GM19395 (cell line): ENCODE data around the gene SCGB3A2.
"Not testable (repeated sequence)": the region's sequence is repeated elsewhere in the genome, so short reads cannot be mapped to it uniquely, and the experiment has no call there.

Source experiments
- ATAC-seq: cut with Tn5 transposase; IDR thresholded peaks from one replicate; pipeline ENCODE4 v1.9.1; 2021; ENCODE audit warnings: mild to moderate bottlenecking, moderate library complexity; ENCODE audit not compliant: unreplicated experiment

The SCGB3A2 gene

DNA sequence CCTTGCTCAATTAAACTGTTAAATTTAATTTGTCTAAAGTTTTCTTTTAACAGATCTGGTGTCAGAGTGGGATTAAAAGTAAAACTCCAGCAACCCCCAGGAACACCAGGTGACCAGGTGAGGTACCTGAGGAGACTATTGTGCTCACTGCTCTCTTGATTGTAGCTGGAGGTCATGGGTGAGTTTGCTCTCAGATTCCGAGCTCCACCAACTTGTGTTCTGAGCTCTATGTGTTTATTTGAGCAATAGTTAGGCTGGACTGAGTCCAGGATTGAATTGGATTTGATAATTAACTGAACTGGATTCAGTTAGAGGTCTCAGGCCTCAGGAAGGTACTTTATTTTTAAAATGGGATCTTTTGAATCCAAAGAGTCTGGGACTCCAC lies 17.9 kb upstream of the SCGB3A2 start:
- no peak for ATAC-seq

DNA sequence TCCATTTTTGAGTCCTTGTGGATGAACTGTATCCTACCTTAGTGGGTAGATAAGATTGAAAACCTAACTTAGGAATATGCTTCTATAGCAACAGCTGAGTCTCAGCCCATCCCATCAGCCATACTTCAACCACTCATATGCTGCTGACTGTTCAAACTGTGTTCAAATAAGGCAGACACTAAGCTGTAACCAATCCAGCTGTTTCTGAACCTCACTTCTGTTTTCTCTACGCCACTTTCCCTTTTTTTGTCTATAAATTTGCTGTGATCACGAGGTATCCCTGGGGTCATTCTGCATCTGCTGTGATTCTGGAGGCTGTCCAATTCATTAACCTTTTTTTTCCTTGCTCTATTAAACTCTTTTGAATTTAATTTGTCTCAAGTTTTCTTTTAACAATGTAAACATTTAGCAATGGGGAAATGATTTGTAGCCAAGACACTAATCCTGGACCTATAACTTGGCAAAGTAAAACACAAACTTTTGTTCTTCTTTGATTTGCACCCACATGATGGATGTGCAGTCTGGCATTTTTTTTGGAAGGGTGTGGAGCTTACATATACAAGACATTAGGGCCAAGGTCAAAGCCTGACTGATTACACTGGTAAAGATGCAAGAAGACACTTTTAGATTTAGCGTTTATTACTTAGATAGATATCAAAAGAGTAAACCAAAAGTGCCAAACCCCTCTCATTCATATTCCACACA lies 14.9 kb upstream of the SCGB3A2 start:
- ATAC-seq, result no peak

DNA sequence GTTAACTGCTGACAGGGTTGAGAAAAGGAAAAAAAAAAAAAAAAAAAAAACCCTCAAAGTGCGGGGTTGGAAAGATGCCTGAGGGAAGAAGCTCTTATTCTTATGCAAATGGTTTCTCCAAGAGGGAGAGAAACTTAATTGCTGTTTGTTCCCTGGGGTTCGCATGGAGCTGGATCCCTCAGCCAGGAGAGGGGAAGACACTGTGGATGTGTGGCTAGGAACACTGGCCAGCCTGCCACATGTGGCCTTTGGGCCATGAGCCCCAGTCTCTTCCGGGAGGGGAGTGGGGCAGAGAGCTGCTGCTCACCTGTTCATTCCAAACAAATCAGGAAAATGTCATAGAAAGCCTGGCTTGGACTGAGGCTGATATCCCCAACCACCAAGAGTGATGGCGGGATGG lies 9.4 kb upstream of the SCGB3A2 start:
- ATAC-seq, result no peak

DNA sequence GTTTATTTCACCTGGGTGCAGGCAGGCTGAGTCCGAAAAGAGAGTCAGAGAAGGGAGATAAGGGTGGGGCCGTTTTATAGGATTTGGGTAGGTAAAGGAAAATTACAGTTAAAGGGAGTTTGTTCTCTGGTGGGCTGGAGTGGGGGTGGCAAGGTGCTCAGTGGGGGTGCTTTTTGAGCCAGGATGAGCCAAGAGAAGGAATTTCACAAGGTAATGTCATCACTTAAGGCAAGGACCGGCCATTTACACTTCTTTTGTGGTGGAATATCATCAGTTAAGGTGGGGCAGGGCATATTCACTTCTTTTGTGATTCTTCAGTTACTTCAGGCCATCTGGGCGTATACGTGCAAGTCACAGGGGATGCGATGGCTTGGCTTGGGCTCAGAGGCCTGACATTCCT lies 8.6 kb upstream of the SCGB3A2 start:
- ATAC-seq, result not testable (repeated sequence)

DNA sequence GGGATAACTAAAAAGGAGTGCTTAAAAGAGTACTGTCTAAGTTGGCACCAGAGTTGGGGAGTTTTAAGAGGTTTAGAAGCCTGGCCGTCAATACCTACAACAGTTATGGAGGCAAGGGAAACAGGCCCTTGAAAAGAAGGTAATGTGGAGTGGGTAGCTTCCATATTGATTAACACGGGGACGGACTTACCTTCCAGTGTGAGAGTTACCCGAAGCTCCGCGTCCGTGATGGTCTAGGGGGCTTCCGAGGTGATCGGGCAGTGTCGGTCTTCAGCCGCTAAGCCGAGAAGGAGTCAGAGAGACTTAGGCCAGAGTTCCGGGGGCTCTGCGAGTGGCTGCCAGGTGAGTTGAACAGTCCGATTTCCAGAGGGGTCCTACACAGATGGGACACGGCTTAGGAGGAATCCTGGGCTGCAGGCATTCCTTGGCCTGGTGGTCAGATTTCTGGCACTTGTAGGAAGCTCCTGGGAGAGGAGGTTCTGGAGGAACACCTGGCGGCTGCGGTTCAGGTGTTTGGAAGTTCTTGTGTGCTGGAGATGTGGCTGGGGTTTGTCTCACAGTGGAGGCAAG lies 6.4 kb upstream of the SCGB3A2 start:
- not testable (repeated sequence) for ATAC-seq

DNA sequence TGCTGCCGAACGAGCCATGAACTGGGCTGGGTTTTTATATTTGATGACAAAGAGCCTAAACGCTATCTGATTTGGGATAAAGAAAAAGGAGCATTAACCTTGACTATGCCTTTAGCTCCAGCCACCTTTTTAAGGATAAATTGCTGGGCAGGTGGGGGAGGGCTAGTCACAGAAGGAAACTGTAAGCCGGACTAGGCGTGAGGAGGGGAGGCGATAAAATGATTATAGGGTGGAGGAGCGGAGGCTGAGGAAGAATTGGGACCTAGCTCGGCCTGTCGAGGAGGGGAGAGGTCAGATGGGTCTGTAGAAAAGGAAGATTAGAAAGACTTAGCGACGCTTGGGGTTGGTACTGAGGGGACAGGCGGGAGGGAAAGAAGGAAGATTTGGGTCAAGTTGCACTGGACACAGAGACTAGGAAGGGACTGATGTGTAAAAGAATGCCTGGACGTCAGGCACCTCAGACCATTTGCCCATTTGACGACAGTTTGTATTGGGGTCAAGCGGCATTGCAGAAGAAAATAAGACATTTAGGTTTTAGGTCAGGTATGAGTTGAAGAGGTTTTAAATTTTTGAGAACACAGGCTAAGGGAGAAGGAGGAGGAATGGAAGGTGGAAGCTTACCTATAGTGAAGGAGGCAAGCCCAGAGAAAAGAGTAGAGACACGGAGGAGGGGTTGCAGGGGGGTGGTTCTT lies 5.6 kb upstream of the SCGB3A2 start:
- not testable (repeated sequence) for ATAC-seq

DNA sequence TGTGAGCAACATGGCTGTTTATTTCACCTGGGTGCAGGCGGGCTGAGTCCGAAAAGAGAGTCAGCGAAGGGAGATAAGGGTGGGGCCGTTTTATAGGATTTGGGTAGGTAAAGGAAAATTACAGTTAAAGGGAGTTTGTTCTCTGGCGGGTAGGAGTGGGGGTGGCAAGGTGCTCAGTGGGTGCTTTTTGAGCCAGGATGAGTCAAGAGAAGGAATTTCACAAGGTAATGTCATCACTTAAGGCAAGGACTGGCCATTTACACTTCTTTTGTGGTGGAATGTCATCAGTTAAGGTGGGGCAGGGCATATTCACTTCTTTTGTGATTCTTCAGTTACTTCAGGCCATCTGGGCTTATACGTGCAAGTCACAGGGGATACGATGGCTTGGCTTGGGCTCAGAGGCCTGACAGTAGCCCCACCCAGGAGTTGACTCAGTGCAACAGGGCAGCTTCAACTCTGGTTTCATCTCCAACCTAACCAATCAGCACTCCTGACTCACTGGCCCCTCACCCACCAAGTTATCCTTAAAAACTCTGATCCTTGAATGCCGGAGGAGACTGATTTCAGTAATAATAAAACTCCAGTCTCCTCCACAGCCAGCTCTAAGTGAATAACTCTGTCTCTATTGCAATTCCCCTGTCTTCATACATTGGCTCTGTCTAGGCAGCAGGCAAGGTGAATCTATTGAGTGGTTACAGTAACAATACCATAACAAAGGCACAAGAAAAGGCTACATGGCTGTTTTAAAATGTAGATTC lies 4.2 kb upstream of the SCGB3A2 start:
- not testable (repeated sequence) for ATAC-seq

DNA sequence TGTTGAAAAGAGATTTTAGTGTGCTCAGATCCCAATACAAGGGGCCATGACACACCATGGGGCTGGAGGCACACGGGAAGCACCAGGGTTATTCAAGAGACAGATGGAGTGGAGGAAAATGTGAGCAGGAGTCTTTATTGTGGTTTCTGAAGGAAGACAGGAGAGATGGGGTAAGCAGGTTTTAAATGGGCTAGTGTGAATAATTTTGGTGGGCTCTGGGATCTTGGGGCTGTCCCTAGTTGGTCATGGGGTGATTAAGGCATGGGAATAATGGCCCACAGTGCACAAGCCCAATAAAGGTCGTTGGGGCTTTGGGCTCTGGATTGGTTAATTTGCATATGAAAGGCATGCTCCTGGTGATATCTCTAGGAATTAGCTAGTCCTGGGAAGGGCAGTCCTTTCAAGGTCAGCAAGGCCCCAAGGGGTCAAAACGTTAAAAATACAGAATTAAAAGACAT lies 3.6 kb upstream of the SCGB3A2 start:
- ATAC-seq, result no peak

DNA sequence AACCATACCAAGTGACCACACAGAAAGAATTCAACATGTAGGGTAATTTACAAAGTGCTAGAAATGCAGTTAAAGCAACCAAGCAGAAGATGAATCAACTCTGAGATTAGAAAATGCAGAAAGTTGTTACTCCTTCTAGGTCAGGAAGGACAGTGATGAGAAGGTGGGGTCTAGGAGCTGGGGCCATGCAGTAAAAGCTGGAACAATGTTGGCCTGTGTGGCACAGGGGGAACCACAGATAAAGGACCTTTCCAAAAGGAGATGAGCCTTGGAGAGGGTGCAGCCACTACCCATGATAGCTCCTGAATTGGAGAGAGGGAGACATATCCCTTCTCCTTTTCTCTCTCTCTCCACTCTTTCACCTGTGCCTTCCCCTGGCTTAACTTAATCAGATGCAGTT lies 2.4 kb upstream of the SCGB3A2 start:
- ATAC-seq, result no peak

DNA sequence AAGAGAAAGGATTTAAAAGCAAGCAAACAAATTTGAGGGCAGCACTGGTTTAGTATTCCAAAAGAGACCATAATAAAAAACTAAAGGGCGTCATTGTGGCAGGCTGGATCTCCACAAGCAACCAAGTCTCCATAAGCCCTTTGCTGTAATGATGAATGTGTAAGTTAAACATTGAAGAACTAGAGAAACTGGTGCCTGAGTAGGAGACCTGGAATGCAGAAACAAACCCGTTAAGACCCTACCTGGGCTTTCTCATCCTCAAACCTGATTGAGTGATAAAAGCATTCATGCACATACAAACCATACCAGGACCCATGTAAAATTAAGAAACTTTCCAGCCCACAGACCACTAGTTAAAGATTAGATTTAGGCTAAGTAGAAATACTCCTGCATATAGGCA lies 1.9 kb upstream of the SCGB3A2 start:
- no peak for ATAC-seq

DNA sequence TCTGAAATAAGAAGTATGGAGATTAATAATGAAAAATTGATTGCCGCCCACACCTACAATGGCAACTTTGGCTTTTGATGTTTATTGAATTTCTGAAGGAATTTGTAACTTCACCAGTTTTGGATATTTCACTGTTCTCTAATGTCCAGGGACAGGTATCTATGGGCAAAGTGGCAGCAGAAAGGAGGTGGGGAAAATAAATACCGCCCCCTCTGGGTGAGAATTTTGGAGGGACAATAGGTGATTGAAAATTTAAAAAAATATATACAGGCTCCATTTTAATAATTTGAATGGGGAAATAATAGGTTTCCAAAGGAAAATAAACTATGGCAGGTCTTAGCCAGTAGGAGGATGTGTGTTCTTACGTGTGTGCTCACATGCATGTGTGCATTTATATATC lies 1.3 kb downstream of the SCGB3A2 start:
- no peak for ATAC-seq

DNA sequence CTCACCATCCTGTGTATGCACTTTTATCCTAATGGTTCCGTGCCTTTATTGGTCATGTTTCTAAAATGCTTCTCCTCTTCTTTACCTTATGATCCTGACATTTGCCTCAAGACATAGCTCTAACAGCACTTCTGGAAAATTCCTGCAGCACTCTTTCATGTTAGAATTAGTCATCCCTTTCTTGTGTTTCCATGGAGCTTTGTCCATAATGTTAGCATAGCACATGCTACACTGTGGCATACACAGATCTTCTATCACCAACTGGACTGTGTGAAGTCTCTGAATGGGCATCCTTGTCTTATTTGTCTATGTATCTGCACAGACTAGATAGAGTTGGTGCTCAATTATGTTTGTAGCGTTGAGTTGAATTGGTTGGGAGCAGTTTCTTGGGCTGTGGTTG lies 2.0 kb downstream of the SCGB3A2 start:
- no peak for ATAC-seq

DNA sequence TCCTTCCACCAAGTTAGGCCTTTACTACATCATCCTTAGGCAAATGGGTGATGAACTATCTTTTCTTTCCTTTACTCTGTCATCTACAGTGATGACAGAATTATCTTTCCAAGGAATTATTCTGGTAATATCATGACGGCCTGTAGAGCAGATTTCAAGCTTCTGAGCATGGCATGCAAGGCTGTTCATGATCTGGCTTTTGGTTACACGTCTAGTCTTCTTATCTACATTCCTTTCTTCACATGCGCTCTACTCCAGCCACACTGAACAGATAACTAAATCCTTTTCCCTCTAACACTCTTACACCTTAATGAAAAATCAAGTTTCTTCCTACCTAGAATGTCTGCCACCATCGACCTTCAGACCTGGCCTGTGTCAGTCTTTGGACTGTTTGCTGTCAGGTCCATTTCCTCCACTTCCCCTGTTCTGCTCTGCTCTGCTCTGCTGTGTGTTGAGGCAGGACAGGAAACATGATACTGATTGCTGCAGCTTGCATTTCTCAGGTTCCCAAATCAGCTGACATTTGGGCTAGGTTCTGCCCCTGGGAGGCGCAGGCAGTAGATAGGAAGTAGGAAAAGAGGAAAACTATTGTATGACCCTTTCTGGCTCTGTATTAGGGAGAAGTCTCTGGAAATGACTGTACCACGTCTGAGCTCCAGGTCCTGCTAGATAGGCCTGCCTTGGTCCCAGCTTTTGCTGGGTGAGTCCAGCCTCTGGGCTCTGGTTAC lies 4.2 kb downstream of the SCGB3A2 start:
- no peak for ATAC-seq

DNA sequence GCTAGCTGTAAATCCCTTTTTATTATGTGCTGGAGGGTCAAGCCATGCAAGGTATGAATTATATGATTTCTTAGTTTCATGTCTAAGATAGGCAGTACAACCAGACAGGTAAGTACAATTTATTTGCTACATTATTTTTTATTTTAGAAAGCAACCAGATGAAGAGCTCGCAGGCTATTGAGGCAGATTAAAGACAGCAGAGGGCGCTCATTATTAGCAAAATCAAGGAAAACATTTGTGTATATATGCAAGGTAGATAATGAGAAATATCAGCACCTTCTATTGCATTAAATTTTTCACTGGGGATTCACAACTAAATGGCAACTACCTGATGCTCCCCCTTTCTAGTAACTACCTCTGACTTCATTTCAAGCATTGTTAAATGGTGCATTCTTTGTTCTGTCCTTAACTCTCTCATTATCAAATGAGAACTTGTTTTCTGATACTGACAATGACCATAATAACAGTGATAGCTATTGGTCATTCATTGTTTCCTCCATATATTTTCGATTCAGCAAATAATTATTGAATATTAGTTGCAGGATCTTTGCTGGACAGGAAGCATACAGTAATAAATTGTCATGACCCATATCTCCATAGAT lies 8.6 kb downstream of the SCGB3A2 start:
- ATAC-seq, result no peak

DNA sequence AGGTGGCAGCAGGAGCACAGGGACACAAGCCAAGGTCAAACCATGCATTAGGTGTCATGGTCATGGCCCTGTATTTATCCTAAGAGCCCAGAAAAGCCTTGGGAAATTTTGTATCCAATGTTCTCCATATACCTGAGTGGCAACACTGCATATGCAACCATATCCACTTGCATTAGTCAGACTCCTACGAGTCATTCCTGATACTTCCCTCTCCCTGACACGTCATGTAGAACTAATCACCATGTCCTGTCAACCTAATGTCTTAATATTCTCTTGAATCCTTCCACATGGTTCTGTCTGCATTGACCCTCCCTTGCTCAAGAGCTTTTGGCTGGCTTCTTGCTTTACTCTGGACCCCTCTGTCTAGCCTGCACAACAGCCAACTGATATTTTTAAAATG lies 9.4 kb downstream of the SCGB3A2 start:
- ATAC-seq, result no peak

DNA sequence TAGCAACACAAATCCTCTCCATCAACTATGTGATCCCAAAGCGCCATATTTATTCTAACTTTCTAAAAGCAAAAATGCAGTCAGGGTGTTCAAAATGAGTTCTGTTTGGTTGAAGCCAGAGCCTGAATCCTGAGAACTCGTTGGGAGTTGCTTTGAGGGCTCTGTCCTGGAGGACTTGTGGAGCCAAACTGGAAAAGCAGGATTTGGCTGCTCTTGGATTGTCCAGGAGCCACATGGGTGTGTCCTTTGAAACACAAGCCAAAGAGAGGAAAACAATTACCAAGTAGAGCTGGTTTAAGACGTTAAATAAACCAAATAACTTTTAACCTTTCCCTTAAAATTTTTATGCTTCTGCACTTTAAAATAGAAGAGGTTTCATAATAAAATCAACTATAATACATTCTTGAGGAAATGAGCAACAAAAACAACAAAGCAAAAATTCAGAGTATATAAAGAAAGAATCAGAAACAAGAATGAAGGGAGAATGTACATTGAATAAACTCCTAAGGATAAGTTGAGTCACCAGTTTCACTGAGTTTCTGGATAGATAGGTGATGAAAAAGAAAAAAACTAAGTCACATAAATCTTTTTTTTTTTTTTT lies 14.3 kb downstream of the SCGB3A2 start:
- no peak for ATAC-seq

DNA sequence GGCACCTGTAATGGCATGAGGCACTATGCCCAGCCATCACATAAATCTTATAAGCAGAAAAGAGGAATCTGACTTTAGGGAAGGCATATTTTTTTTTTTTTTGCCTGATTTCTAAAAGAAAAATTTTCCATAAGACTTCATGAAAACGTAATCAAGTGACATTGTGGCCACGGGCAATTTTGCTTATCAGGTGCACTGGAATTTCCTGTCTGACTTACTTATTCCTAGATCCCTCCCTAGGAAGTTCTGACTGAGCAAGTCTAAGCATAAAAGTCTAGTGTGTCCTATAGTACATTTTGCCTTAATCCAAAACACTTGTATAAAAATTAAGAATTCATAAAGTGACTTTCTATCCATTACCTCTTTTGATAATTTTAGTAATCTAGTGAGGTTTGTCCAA lies 15.3 kb downstream of the SCGB3A2 start:
- ATAC-seq, result no peak

DNA sequence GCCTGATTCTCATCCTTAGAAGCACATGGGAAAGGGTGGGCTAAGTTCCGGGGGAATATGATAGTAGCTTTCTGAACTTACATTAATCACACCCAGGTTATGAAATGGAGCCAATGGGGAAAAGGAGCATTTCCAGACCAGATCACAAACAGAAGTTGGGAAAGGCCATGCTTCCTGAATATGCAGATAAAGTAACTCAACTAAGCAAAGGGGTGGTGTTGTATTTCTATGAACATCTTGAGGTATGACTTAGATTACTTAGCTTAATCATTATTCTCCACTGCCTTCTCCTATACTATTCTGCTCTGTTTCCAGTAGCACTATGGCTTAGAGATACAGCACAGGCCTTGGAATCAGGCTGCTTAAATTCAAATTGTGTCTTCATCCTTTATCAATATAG lies 17.4 kb downstream of the SCGB3A2 start:
- ATAC-seq, result no peak

DNA sequence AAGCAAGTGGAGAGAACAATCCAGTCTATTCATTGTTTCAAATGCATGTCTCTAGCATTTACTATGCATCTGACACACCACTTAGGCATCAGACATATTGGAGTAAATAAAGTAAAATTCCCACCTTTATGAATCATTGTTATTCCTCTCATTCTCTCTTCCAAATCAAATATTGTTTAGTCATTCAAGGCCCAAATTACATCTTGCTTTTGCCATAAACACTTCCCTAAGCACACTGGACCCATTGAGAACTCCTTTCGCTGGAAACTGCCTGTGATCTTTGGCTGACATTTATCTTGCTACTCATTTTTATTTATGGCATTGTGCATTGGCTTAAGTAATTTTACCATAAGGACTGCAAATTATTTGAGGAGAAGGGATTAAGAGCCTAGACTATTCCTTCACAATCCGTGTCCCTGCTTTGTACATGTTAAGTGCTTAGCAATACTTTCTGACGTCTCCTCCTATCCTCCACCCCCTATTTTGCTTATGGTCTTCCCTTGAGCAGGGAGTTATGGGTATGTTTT lies 20.4 kb downstream of the SCGB3A2 start:
- ATAC-seq, result no peak

DNA sequence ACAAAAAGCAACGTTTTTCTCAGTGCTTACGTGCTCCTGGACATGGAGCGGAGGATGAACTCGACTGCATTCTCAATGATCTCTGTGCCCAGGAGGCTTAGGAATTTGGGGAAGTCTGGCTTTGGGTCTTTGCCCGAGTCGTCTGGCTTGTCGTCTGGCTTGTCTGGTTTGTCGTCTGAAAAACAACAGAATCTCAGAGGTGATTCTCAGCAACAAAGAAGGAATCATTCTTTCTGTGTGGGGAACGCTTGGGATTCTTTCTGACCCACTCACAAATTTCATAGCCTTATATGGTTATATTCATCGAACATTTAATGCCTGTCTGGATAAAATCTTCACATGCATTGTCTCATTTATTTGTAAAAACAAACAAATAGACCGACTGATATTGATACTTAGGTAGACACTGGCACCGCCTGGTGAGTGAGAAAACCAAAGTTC lies 23.1 kb downstream of the SCGB3A2 start:
- ATAC-seq, result no peak
